SK-N-SH (cell line): ENCODE data around the gene ZNF236.

Experiments used
- EP300 ChIP-seq, 2 experiments: IDR thresholded peaks; 2 replicates each; pipeline versions ENCODE4 v1.4.0 to v1.6.1; 2012; ENCODE audit warnings: borderline replicate concordance in 1 of 2, low read depth in 1 of 2, low read length in 1 of 2
- EZH2phosphoT487 ChIP-seq: fragments of 200-600 bp; sonication (generic); IDR thresholded peaks from 2 replicates; pipeline ENCODE4 v1.6.1; 2017; ENCODE audit warnings: low read depth, mixed run types, mild to moderate bottlenecking, antibody characterized with exemption, moderate library complexity, borderline replicate concordance
- FOXJ3 ChIP-seq: sonication (generic); formaldehyde crosslinking; IDR thresholded peaks from 2 replicates; pipeline ENCODE4 v1.5.1; 2020; ENCODE audit warnings: mild to moderate bottlenecking, missing genetic modification reagents
- GABPA ChIP-seq: IDR thresholded peaks from 2 replicates; pipeline ENCODE4 v1.4.0; 2012; ENCODE audit warnings: low read depth, mild to moderate bottlenecking
- MAX ChIP-seq: IDR thresholded peaks from 2 replicates; pipeline ENCODE4 v1.4.0; 2012; ENCODE audit warnings: low read depth
- NFIC ChIP-seq: IDR thresholded peaks from 2 replicates; pipeline ENCODE4 v1.4.0; 2012; ENCODE audit warnings: borderline replicate concordance
- NRF1 ChIP-seq: IDR thresholded peaks from 2 replicates; pipeline ENCODE4 v1.6.1; 2012; ENCODE audit warnings: low read depth, mild to moderate bottlenecking, low read length
- POLR2AphosphoS5 ChIP-seq: IDR thresholded peaks from 2 replicates; pipeline ENCODE4 v1.6.1; 2012; ENCODE audit warnings: low read depth, low read length
- RFX5 ChIP-seq: IDR thresholded peaks from 2 replicates; pipeline ENCODE4 v1.6.1; 2012; ENCODE audit warnings: mild to moderate bottlenecking, improper control_type of control experiment, low read length
- TAF1 ChIP-seq: IDR thresholded peaks from 2 replicates; pipeline ENCODE4 v1.6.1; 2012; ENCODE audit warnings: low read depth, mild to moderate bottlenecking, low read length, moderate library complexity, borderline replicate concordance
- TCF12 ChIP-seq: IDR thresholded peaks from 2 replicates; pipeline ENCODE4 v1.4.0; 2012
- USF2 ChIP-seq: fragments of 150-350 bp; IDR thresholded peaks from 2 replicates; pipeline ENCODE4 v1.6.1; 2017; ENCODE audit warnings: antibody characterized with exemption, low read length, low read depth, borderline replicate concordance
- YY1 ChIP-seq: IDR thresholded peaks from 2 replicates; pipeline ENCODE4 v1.4.0; 2012; ENCODE audit warnings: low read depth, mild to moderate bottlenecking
- TF ChIP-seq, protein P1 (sequence below): fragments of 200-600 bp; sonication (generic); IDR thresholded peaks from 2 replicates; pipeline ENCODE4 v1.6.1; 2017; ENCODE audit warnings: antibody characterized with exemption, mild to moderate bottlenecking, moderate library complexity

- no peak for TF ChIP-seq NRF1
- TF ChIP-seq, protein P1, sequence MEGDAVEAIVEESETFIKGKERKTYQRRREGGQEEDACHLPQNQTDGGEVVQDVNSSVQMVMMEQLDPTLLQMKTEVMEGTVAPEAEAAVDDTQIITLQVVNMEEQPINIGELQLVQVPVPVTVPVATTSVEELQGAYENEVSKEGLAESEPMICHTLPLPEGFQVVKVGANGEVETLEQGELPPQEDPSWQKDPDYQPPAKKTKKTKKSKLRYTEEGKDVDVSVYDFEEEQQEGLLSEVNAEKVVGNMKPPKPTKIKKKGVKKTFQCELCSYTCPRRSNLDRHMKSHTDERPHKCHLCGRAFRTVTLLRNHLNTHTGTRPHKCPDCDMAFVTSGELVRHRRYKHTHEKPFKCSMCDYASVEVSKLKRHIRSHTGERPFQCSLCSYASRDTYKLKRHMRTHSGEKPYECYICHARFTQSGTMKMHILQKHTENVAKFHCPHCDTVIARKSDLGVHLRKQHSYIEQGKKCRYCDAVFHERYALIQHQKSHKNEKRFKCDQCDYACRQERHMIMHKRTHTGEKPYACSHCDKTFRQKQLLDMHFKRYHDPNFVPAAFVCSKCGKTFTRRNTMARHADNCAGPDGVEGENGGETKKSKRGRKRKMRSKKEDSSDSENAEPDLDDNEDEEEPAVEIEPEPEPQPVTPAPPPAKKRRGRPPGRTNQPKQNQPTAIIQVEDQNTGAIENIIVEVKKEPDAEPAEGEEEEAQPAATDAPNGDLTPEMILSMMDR, result no peak
- TF ChIP-seq GABPA, result no peak
- TF ChIP-seq RFX5, result no peak
- no peak for TF ChIP-seq MAX
- no peak for TF ChIP-seq EZH2phosphoT487
- no peak for TF ChIP-seq NFIC
- TF ChIP-seq TAF1, result no peak
- TF ChIP-seq POLR2AphosphoS5, result no peak
- TF ChIP-seq TCF12, result no peak
- no peak for TF ChIP-seq EP300 (IDR thresholded peaks at IDR 0.05; ENCODE audit: borderline replicate concordance in 1 of 2, low read depth in 1 of 2, low read length in 1 of 2)
- TF ChIP-seq FOXJ3 (CRISPR knock-in tag), result no peak
- no peak for TF ChIP-seq YY1
- no peak for TF ChIP-seq USF2
Measured at GRCh38 chr18:76931171-76931570, 108.8 kb downstream of the ZNF236 start.
